ENCODE data around the gene AKT2.

AKT2 gene

DNA sequence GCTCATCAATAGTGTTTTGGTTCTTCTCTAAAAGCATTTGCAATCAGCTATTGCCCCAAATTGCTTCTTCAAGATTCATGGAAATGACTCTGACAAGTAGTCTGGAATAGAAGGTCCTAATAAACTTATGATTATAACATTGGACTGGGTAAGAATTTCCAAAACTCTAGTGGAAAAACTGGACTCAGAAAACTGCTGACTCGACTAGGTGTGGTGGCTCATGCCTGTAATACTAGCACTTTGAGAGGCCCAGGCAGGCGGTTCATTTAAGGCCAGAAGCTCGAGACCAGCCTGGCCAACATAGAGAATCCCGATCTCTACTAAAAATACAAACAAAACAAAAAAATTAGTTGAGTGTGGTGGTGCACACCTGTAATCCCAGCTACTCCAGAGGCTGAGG lies 15.5 kb upstream of the AKT2 start:
- no peak overlapping the region for H3K4me3 ChIP-seq
- no peak overlapping the region for H3K27ac ChIP-seq
- TF ChIP-seq, protein P1, sequence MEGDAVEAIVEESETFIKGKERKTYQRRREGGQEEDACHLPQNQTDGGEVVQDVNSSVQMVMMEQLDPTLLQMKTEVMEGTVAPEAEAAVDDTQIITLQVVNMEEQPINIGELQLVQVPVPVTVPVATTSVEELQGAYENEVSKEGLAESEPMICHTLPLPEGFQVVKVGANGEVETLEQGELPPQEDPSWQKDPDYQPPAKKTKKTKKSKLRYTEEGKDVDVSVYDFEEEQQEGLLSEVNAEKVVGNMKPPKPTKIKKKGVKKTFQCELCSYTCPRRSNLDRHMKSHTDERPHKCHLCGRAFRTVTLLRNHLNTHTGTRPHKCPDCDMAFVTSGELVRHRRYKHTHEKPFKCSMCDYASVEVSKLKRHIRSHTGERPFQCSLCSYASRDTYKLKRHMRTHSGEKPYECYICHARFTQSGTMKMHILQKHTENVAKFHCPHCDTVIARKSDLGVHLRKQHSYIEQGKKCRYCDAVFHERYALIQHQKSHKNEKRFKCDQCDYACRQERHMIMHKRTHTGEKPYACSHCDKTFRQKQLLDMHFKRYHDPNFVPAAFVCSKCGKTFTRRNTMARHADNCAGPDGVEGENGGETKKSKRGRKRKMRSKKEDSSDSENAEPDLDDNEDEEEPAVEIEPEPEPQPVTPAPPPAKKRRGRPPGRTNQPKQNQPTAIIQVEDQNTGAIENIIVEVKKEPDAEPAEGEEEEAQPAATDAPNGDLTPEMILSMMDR (IDR thresholded peaks at IDR 0.05): no peak
- no peak for DNase-seq (ENCODE audit: low spot score)

GRCh38 chr19:40298026-40298425 lies 12.9 kb upstream of the AKT2 start:
- no peak overlapping the region for H3K27ac ChIP-seq
- DNase-seq (ENCODE audit: low spot score): no peak
- TF ChIP-seq, protein P1 (IDR thresholded peaks at IDR 0.05): no peak
- H3K4me3 ChIP-seq: no peak overlapping the region

DNA sequence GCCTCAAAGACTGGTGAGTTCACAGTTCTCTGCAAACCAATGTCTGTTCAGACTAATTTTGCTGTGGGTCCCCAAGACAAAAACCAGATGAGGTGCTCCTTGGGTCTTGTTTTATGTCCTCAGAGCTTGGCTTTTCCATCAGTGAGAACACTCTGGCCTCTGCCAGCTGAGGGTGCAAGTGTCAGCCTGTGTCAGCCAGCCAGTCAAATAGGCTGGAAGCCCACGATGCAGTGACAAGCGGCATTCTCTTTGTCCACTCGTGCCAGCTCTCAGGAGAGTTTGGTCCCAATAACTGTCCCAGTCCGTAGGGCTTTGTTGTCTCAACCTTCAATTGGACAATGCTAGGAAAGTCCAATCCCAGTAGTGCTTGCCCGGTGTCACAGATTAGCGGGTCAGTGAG lies 9.4 kb upstream of the AKT2 start:
- H3K4me3 ChIP-seq: no peak overlapping the region
- TF ChIP-seq, protein P1 (IDR thresholded peaks at IDR 0.05): no peak
- no peak overlapping the region for H3K27ac ChIP-seq
- no peak for DNase-seq (ENCODE audit: low spot score)

GRCh38 chr19:40286971-40287421 lies 1.9 kb upstream of the AKT2 start:
- DNase-seq (ENCODE audit: low spot score): no peak
- no peak overlapping the region for H3K27ac ChIP-seq

GRCh38 chr19:40286235-40286970 lies 1.3 kb upstream of the AKT2 start:
- DNase-seq (ENCODE audit: low spot score): no peak
- Histone ChIP-seq H3K27ac (peak overlapping the region; percentile 2 to 90), H3K4me3 (no peak overlapping the region)
- TF ChIP-seq, protein P1 (IDR thresholded peaks at IDR 0.05): no peak

More at GRCh38 chr19:40286971-40287421, 1.9 kb upstream of the AKT2 start:
- H3K4me3 ChIP-seq: no peak overlapping the region
- TF ChIP-seq, protein P1 (IDR thresholded peaks at IDR 0.05): no peak

GRCh38 chr19:40285353-40286234 lies 449 bp upstream of the AKT2 start:
- TF ChIP-seq, protein P1 (IDR thresholded peaks at IDR 0.05): no peak
- peak overlapping the region; percentile 99 for H3K4me3 ChIP-seq
- peak; percentile 100 for DNase-seq (ENCODE audit: low spot score)
- H3K27ac ChIP-seq: peak overlapping the region; percentile 90 to 97

Data from coronary artery (tissue), 2 donors.